Subcutaneous adipose tissue (tissue), 4 donors: ENCODE measurements around the gene HDLBP. TPM values are rescaled to one million over a fixed set of nuclear protein-coding genes. Genes with fewer than 3 reads are reported as not detected.

Experiments used
- total RNA-seq, 4 donors: library from RNA; depleted of rRNA; stranded (reverse); fragments of >200 nt; gene quantifications; one replicate each; pipeline ENCODE4 v1.1.0, GENCODE V29; 2016
- TF ChIP-seq, protein P1 (sequence below): fragments of 450-650 bp; IDR thresholded peaks from one replicate; pipeline ENCODE4 v1.5.1; 2016; ENCODE audit warnings: low read depth, mild to moderate bottlenecking, control low read depth, antibody characterized with exemption, moderate library complexity

Gene HDLBP, protein sequence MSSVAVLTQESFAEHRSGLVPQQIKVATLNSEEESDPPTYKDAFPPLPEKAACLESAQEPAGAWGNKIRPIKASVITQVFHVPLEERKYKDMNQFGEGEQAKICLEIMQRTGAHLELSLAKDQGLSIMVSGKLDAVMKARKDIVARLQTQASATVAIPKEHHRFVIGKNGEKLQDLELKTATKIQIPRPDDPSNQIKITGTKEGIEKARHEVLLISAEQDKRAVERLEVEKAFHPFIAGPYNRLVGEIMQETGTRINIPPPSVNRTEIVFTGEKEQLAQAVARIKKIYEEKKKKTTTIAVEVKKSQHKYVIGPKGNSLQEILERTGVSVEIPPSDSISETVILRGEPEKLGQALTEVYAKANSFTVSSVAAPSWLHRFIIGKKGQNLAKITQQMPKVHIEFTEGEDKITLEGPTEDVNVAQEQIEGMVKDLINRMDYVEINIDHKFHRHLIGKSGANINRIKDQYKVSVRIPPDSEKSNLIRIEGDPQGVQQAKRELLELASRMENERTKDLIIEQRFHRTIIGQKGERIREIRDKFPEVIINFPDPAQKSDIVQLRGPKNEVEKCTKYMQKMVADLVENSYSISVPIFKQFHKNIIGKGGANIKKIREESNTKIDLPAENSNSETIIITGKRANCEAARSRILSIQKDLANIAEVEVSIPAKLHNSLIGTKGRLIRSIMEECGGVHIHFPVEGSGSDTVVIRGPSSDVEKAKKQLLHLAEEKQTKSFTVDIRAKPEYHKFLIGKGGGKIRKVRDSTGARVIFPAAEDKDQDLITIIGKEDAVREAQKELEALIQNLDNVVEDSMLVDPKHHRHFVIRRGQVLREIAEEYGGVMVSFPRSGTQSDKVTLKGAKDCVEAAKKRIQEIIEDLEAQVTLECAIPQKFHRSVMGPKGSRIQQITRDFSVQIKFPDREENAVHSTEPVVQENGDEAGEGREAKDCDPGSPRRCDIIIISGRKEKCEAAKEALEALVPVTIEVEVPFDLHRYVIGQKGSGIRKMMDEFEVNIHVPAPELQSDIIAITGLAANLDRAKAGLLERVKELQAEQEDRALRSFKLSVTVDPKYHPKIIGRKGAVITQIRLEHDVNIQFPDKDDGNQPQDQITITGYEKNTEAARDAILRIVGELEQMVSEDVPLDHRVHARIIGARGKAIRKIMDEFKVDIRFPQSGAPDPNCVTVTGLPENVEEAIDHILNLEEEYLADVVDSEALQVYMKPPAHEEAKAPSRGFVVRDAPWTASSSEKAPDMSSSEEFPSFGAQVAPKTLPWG (N-terminal part only)
- 100 to 1,000 TPM; 306 to 581 (median 503) TPM for total RNA-seq

DNA sequence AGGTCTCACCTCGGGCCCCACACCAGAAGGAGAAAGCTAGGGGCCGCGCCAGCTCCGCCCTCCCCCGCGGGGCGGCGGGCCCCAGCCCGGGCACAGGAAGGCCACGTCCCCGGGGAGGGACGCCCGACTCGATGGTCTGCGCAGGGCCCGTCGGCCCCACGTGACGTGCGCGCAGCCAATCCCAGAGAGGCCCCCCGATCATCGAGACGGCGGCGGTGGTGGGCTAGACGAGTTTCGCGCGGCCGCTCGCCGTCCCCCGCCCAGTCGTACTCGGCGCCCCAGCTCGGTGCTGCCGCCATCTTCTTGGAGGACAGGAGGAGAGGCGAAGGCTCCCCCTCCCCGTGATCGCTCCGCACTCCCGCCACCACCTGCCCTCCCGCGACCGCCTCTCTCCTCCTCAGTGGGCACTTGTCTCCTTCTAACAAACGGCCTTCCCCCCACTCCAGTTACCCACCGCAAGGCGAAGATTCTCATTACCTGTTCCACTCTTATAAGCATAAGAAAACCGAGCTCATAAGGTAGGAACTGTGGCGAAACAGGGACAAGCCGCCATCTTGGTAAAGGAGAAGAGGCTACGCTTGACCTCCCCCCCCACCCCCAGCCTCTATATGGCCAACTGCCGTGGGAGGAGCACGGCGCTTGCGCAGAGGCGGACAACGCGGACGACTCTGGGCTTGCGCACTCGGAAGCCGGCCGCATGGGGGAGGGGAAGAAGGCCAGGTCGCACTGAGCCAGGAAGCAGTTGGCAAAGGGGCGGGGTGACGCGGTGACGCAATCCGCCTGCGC is at the start of gene HDLBP:
TSS of gene HDLBP (minus strand) at position 580 of the 786 bp plus-strand sequence. CDS start 48,803 bp downstream, outside the sequence.
- TF ChIP-seq, protein P1, sequence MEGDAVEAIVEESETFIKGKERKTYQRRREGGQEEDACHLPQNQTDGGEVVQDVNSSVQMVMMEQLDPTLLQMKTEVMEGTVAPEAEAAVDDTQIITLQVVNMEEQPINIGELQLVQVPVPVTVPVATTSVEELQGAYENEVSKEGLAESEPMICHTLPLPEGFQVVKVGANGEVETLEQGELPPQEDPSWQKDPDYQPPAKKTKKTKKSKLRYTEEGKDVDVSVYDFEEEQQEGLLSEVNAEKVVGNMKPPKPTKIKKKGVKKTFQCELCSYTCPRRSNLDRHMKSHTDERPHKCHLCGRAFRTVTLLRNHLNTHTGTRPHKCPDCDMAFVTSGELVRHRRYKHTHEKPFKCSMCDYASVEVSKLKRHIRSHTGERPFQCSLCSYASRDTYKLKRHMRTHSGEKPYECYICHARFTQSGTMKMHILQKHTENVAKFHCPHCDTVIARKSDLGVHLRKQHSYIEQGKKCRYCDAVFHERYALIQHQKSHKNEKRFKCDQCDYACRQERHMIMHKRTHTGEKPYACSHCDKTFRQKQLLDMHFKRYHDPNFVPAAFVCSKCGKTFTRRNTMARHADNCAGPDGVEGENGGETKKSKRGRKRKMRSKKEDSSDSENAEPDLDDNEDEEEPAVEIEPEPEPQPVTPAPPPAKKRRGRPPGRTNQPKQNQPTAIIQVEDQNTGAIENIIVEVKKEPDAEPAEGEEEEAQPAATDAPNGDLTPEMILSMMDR, result no peak

DNA sequence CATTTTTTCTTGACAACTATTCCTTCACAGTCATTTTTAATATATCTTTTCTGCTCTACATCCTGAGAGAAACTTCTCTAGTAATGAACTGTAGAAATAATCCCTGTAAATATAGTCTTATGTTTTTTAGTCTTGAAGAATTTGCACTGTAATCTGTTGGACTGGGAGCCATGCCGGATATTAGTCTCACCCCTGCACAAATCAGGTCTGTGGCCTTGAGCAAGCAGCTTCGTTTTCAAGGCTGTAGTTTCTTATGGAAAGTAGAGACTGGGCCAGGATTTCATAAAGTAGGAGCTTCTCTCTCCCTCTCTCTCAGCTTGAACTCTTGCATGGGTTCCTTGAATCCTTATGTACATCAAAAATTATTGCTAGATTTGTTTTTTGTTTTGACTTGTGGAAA is 49.3 kb upstream of the HDLBP start:
- TF ChIP-seq, protein P1, result no peak

DNA sequence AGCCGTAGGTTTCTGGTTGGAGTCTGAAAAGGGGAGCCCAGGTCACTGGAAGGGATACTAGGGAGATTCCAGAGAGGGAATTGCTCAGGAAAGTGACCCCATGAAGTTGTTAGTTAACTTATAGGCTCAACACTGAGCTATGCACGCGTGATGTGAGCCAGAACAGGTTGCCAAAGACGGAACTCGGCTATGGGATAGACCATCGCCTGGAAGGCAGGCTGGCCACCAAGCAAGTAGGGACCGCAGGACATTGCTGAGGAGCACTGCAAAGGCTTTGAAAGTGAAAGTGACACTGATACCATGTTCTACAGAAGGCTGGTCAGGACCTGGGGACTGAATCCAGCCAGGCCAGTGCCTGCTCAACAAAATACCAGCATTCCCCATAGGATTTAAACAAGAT is 48.0 kb upstream of the HDLBP start:
- TF ChIP-seq, protein P1, result no peak

DNA sequence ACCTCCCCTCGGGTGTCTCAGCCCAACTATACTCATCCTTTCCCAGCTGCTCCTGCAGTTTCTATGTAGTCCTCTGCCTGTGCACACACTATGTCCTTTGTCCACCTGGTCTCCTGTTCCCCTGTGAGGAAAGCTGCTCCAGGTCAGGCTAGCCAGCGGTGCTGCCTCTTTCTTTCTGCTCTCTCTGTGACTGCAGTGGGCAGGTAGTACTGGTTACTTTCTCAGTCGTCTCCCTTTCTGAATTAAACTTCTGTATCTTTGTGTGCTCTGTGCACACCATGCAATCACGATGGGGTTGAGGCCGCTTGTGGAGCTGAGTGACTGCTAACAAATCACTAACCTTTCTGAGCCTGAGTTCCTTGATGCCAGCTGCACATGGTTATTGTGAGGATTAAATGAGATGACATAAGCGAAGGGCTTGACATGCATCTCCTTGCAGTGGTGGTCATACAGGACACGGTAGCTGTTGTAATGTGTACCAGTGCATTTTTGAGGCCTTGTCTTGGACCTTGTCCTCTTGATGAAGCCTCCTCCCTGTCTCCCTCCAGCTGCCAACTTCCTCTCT is 44.1 kb upstream of the HDLBP start:
- TF ChIP-seq, protein P1, result no peak

DNA sequence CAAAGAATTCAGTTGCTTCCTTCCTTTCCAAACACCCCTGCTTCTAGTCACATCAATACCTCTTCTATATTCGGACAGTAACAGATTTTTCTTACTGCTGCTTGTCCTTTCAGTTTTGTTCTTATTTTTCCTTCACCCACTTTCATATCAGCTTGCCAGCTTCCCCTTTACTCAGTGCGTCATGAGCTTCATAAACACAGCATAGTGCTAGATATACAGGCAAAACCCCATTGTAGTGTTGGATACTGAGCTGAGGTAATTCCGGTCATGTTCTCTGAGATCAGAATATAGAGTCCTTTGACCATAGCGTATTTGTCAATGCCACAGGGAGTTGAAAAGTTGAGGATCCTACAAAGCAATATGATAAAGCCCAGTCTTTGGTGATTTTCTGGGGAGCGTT is 43.0 kb upstream of the HDLBP start:
- TF ChIP-seq, protein P1, result no peak

DNA sequence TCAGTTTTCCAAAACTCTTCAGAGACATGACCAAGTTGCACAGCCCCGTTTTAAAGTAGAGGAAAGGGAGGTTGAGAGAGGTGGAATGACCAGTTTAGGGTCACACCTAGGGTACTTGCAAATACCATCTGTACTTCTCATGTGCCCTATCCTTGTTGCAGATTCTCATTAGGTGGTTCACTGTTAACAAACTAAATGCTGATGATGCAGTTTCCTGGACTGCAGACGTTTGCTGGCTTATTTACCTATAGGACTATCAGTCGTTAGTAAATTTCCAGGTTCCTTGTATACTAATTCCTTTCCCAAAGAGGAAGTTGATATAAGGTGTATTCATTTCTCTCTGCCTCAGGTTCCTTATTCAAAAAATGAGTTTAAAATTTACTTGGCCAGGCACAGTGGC is 42.1 kb upstream of the HDLBP start:
- TF ChIP-seq, protein P1, result no peak
